Measurements from ENCODE around the gene NAP1L4.

NAP1L4 gene

GRCh38 chr11:2933375-2934020, 58.6 kb downstream of the NAP1L4 start:
- DNase-seq: no peak

- DNase-seq: no peak
Measured at GRCh38 chr11:2932850-2933251, 59.3 kb downstream of the NAP1L4 start.

- no peak for DNase-seq
Measured at GRCh38 chr11:2931771-2932738, 60.1 kb downstream of the NAP1L4 start.

GRCh38 chr11:2931420-2931746, 60.7 kb downstream of the NAP1L4 start:
- DNase-seq: no peak

- DNase-seq: peak; percentile 12
Measured at GRCh38 chr11:2930704-2931419, 61.3 kb downstream of the NAP1L4 start.

GRCh38 chr11:2929950-2930703, 62.0 kb downstream of the NAP1L4 start:
- peak; percentile 8 for DNase-seq

- DNase-seq: no peak
Measured at GRCh38 chr11:2929531-2929949, 62.6 kb downstream of the NAP1L4 start.

- DNase-seq: no peak
Measured at GRCh38 chr11:2928605-2929530, 63.3 kb downstream of the NAP1L4 start, which contains the start of gene PHLDA2. PHLDA2 (minus strand) TSS chr11:2929420; CDS start chr11:2929364, 56 bp downstream.

GRCh38 chr11:2927851-2928604, 64.1 kb downstream of the NAP1L4 start:
- no peak for DNase-seq

GRCh38 chr11:2927121-2927800, 64.9 kb downstream of the NAP1L4 start:
- DNase-seq: no peak

- no peak for DNase-seq
Measured at GRCh38 chr11:2926611-2927051, 65.5 kb downstream of the NAP1L4 start.

- no peak for DNase-seq
Measured at GRCh38 chr11:2924821-2925675, 67.1 kb downstream of the NAP1L4 start.

- DNase-seq: no peak
Measured at GRCh38 chr11:2924381-2924780, 67.7 kb downstream of the NAP1L4 start.

GRCh38 chr11:2923446-2924375, 68.4 kb downstream of the NAP1L4 start:
- DNase-seq: no peak

- DNase-seq: no peak
Measured at GRCh38 chr11:2922655-2923054, 69.5 kb downstream of the NAP1L4 start.

- DNase-seq: no peak
Measured at GRCh38 chr11:2921742-2922493, 70.2 kb downstream of the NAP1L4 start.

- no peak for DNase-seq
Measured at GRCh38 chr11:2921261-2921660, 70.9 kb downstream of the NAP1L4 start.

All from DMS79 (cell line).